Liver (tissue), 9 donors: ENCODE data around the gene KCTD2. TPM values are rescaled to one million over a fixed set of nuclear protein-coding genes. Genes with fewer than 3 reads are reported as not detected.

Experiments
- DNase-seq: peaks from one replicate; pipeline ENCODE4 v3.0.0-alpha.2; 2017; ENCODE audit warnings: low spot score
- H3K27ac ChIP-seq, 2 donors: one replicate each; pipeline ENCODE4 v1.7.0; 2013; ENCODE audit warnings: inconsistent platforms in 2 of 2, low read length in 2 of 2, control low read depth in 1 of 2, low read depth in 1 of 2, mild to moderate bottlenecking in 1 of 2
- H3K27me3 ChIP-seq, 4 donors: one replicate each; pipeline versions ENCODE4 v1.6.1 to v1.7.0; 2013; ENCODE audit warnings: low read length in 3 of 4, inconsistent platforms in 1 of 4, mild to moderate bottlenecking in 1 of 4, moderate library complexity in 1 of 4; ENCODE audit not compliant: control insufficient read depth in 4 of 4, insufficient read depth in 4 of 4
- H3K36me3 ChIP-seq, 4 donors: one replicate each; pipeline versions ENCODE4 v1.6.1 to v1.7.0; 2013; ENCODE audit warnings: low read length in 3 of 4, mild to moderate bottlenecking in 3 of 4, low read depth in 1 of 4, moderate library complexity in 1 of 4; ENCODE audit not compliant: control insufficient read depth in 4 of 4, insufficient read depth in 3 of 4
- H3K4me1 ChIP-seq, 4 donors: one replicate each; pipeline versions ENCODE4 v1.6.1 to v1.7.0; 2013; ENCODE audit warnings: low read length in 3 of 4, mild to moderate bottlenecking in 3 of 4, moderate library complexity in 1 of 4; ENCODE audit not compliant: control insufficient read depth in 4 of 4, insufficient read depth in 4 of 4
- H3K4me3 ChIP-seq, 3 donors: one replicate each; pipeline versions ENCODE4 v1.6.1 to v1.7.0; 2013; ENCODE audit warnings: low read length in 3 of 3, control low read depth in 1 of 3, low read depth in 1 of 3, mild to moderate bottlenecking in 1 of 3
- H3K9ac ChIP-seq, 2 donors: one replicate each; pipeline ENCODE4 v1.7.0; 2013; ENCODE audit warnings: low read length in 2 of 2, mild to moderate bottlenecking in 2 of 2, moderate library complexity in 2 of 2, control low read depth in 1 of 2, low read depth in 1 of 2
- H3K9me3 ChIP-seq, 4 donors: one replicate each; pipeline versions ENCODE4 v1.6.1 to v1.7.0; 2013; ENCODE audit warnings: low read length in 3 of 4; ENCODE audit not compliant: control insufficient read depth in 4 of 4
- EGR1 ChIP-seq, 2 donors: IDR thresholded peaks; 2 replicates each; pipeline ENCODE4 v1.6.1; 2016 to 2018; ENCODE audit warnings: antibody characterized with exemption in 2 of 2, low read depth in 2 of 2
- FOXA1 ChIP-seq: IDR thresholded peaks from 2 replicates; pipeline ENCODE4 v1.6.1; 2016; ENCODE audit warnings: antibody characterized with exemption
- FOXA2 ChIP-seq: IDR thresholded peaks from 2 replicates; pipeline ENCODE4 v1.6.1; 2016; ENCODE audit warnings: antibody characterized with exemption
- GABPA ChIP-seq, 2 donors: IDR thresholded peaks in 1 of 2; conservative IDR thresholded peaks in 1 of 2; 2 replicates each; pipeline ENCODE4 v1.6.1; 2016; ENCODE audit warnings: antibody characterized with exemption in 2 of 2, mild to moderate bottlenecking in 1 of 2, moderate library complexity in 1 of 2
- HNF4A ChIP-seq, 2 donors: conservative IDR thresholded peaks; 2 replicates each; pipeline ENCODE4 v1.6.1; 2016; ENCODE audit warnings: antibody characterized with exemption in 2 of 2, mild to moderate bottlenecking in 2 of 2
- HNF4G ChIP-seq: IDR thresholded peaks from 2 replicates; pipeline ENCODE4 v1.6.1; 2016; ENCODE audit warnings: antibody characterized with exemption
- JUND ChIP-seq, 2 donors: IDR thresholded peaks; 2 replicates each; pipeline ENCODE4 v1.6.1; 2016; ENCODE audit warnings: antibody characterized with exemption in 2 of 2
- NR2F2 ChIP-seq: IDR thresholded peaks from 2 replicates; pipeline ENCODE4 v1.6.1; 2016; ENCODE audit warnings: antibody characterized with exemption
- RAD21 ChIP-seq, 2 donors: IDR thresholded peaks; 2 replicates each; pipeline ENCODE4 v1.6.1; 2016; ENCODE audit warnings: antibody characterized with exemption in 2 of 2, mild to moderate bottlenecking in 2 of 2
- RXRA ChIP-seq, 2 donors: IDR thresholded peaks; 2 replicates each; pipeline ENCODE4 v1.6.1; 2017 to 2018; ENCODE audit warnings: antibody characterized with exemption in 2 of 2, mild to moderate bottlenecking in 1 of 2
- SP1 ChIP-seq: IDR thresholded peaks from 2 replicates; pipeline ENCODE4 v1.6.1; 2018; ENCODE audit warnings: antibody characterized with exemption, mild to moderate bottlenecking
- TAF1 ChIP-seq: conservative IDR thresholded peaks from 2 replicates; pipeline ENCODE4 v1.6.1; 2016; ENCODE audit warnings: antibody characterized with exemption, mild to moderate bottlenecking
- YY1 ChIP-seq: IDR thresholded peaks from 2 replicates; pipeline ENCODE4 v1.6.1; 2016; ENCODE audit warnings: antibody characterized with exemption, mild to moderate bottlenecking
- WGBS: extraction: QIAGEN DNeasy Blood & Tissue Kit; methylation state at CpG from one replicate; pipeline ENCODE4 v1.1.7; 2013; 5-methylcytosine and 5-hydroxymethylcytosine counted together
- polyA plus RNA-seq, 2 donors: library from polyadenylated mRNA; stranded (reverse) in 1 of 2; unstranded in 1 of 2; fragments of 200-250 nt in 1 of 2; fragments of >200 nt in 1 of 2; fragmentation: Nextera tagmentation in 1 of 2; extraction: Ambion mirVana in 1 of 2; gene quantifications; one replicate each; pipeline versions ENCODE4 v1.2.1 to v1.2.3, GENCODE V29; 2013 to 2015
- total RNA-seq, 2 donors: library from RNA; depleted of rRNA; stranded (reverse); fragments of >200 nt; gene quantifications; one replicate each; pipeline ENCODE4 v1.2.3, GENCODE V29; 2014
- TF ChIP-seq, protein P1 (sequence below): IDR thresholded peaks from 2 replicates; pipeline ENCODE4 v1.6.1; 2016; ENCODE audit warnings: antibody characterized with exemption
- TF ChIP-seq, protein P2 (sequence below): fragments of 150-350 bp; IDR thresholded peaks from 2 replicates; pipeline ENCODE4 v1.5.1; 2017; ENCODE audit warnings: improper control_type of control experiment, low read depth, low read length; ENCODE audit not compliant: missing input control
- TF ChIP-seq, protein P3 (sequence below): IDR thresholded peaks from 2 replicates; pipeline ENCODE4 v1.6.1; 2016; ENCODE audit warnings: antibody characterized with exemption, mild to moderate bottlenecking
- TF ChIP-seq, protein P4 (sequence below): IDR thresholded peaks from 2 replicates; pipeline ENCODE4 v1.6.1; 2016; ENCODE audit warnings: antibody characterized with exemption
- donor health status: healthy.
- donor health status: healthy.
- donor health status: healthy.
- donor health status: healthy.
- donor health status: healthy.

Gene KCTD2
- total and polyA plus RNA-seq, 4 donors, result 2.4 to 8.2 (median 6.4) TPM

DNA sequence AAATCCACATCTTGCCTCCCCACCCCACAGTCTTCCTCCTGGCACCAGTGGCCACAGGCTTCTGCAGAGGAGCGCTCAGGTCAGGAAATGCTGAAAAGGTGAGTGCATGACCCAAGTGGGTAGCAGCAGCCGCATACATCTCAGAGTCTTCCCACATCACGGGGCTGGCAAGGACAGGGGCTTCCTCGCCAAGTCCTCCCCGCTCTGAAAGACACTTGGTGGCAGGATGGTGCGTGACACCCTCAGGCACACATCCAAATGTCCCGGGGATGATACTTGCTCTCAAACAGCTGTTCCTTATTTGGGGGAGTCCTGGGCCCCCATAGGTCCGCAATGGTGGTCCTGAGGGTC, 32.0 kb downstream of the KCTD2 start:
- Histone ChIP-seq H3K27me3 (no peaks in the 10 kb centered on the region), H3K9me3 (no peaks in the 10 kb centered on the region), H3K4me1 (peaks cover 7 to 47% (median 38%) of the 10 kb centered on the region in 4 donors), H3K27ac (peak overlapping the region; percentile 90 to 92), H3K9ac (no peak overlapping the region), H3K4me3 (no peak overlapping the region), H3K36me3 (no peaks in the 10 kb centered on the region)
- no peak for DNase-seq
- no peak for TF ChIP-seq FOXA1
- no peak for TF ChIP-seq GABPA (IDR thresholded peaks at IDR 0.05 in 1 of 2, conservative IDR thresholded peaks at IDR 0.05 in 1 of 2)
- TF ChIP-seq TAF1, result no peak
- TF ChIP-seq HNF4G, result no peak
- TF ChIP-seq NR2F2, result no peak
- TF ChIP-seq YY1, result no peak
- TF ChIP-seq FOXA2, result no peak
- TF ChIP-seq JUND (IDR thresholded peaks at IDR 0.05), result no peak
- TF ChIP-seq SP1, result no peak
- WGBS, result 76% methylated on average over 8 of the region's 8 CpGs

DNA sequence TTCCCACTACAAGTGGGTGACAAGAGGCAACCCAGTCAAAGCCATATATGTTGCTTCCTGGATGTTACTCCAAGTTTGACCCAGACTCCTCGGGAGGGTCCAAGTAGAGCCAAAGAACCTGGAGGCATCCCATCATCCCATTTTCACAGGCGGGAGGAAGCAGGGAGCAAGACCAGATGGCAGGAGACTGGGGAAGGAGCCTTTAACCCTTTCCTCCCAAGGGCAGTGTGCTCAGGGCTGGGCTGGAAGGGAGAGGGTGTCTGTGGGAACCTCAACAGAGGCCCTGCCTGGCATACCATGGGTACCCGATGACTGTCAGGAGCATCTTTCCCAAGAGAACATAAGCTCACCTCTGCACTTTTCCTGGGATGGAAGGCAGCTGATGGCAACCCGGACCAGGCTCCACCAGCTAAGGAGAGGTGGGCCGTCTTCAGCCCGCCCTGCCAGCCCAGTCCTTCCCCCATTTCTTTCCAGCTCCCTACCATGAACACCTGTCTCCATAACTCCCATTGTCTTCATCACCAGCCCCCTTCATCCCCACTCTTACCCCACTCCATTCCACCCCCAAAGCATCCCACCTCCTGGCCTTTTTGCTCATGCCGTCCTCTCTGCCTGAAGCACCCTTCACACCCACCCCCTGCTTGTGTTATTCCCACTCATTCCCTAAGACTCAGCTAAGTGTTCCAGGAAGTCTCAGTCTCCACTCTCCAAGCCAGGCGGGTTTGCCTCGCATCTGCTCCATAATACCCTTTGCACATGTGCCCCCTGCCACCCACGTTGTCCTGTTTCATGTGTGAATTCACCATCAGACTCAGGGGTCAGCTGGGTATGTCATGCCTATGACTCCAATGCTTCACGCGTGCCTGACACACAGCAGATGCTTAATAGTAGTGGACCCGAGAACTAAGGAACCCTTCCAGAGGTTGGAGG, 34.9 kb downstream of the KCTD2 start:
- no peak for DNase-seq
- 91% methylated on average over 13 of the region's 13 CpGs for WGBS
- Histone ChIP-seq H3K36me3 (no peaks in the 10 kb centered on the region), H3K27ac (no peak overlapping the region), H3K9ac (no peak overlapping the region), H3K4me3 (no peak overlapping the region), H3K4me1 (peaks cover 12 to 59% (median 46%) of the 10 kb centered on the region in 4 donors), H3K9me3 (no peaks in the 10 kb centered on the region), H3K27me3 (no peaks in the 10 kb centered on the region)
- TF ChIP-seq JUND (IDR thresholded peaks at IDR 0.05) (no peak), HNF4A (conservative IDR thresholded peaks at IDR 0.05) (no peak), EGR1 (IDR thresholded peaks at IDR 0.05; ENCODE audit: low read depth in 2 of 2) (no peak), RXRA (IDR thresholded peaks at IDR 0.05) (no peak), NR2F2 (no peak), RAD21 (IDR thresholded peaks at IDR 0.05) (no peak), YY1 (no peak), SP1 (no peak), FOXA1 (no peak), GABPA (IDR thresholded peaks at IDR 0.05 in 1 of 2, conservative IDR thresholded peaks at IDR 0.05 in 1 of 2) (no peak)
- TF ChIP-seq, protein P1, sequence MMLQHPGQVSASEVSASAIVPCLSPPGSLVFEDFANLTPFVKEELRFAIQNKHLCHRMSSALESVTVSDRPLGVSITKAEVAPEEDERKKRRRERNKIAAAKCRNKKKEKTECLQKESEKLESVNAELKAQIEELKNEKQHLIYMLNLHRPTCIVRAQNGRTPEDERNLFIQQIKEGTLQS, result no peak
- TF ChIP-seq, protein P2, sequence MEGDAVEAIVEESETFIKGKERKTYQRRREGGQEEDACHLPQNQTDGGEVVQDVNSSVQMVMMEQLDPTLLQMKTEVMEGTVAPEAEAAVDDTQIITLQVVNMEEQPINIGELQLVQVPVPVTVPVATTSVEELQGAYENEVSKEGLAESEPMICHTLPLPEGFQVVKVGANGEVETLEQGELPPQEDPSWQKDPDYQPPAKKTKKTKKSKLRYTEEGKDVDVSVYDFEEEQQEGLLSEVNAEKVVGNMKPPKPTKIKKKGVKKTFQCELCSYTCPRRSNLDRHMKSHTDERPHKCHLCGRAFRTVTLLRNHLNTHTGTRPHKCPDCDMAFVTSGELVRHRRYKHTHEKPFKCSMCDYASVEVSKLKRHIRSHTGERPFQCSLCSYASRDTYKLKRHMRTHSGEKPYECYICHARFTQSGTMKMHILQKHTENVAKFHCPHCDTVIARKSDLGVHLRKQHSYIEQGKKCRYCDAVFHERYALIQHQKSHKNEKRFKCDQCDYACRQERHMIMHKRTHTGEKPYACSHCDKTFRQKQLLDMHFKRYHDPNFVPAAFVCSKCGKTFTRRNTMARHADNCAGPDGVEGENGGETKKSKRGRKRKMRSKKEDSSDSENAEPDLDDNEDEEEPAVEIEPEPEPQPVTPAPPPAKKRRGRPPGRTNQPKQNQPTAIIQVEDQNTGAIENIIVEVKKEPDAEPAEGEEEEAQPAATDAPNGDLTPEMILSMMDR, result no peak
- TF ChIP-seq, protein P3, sequence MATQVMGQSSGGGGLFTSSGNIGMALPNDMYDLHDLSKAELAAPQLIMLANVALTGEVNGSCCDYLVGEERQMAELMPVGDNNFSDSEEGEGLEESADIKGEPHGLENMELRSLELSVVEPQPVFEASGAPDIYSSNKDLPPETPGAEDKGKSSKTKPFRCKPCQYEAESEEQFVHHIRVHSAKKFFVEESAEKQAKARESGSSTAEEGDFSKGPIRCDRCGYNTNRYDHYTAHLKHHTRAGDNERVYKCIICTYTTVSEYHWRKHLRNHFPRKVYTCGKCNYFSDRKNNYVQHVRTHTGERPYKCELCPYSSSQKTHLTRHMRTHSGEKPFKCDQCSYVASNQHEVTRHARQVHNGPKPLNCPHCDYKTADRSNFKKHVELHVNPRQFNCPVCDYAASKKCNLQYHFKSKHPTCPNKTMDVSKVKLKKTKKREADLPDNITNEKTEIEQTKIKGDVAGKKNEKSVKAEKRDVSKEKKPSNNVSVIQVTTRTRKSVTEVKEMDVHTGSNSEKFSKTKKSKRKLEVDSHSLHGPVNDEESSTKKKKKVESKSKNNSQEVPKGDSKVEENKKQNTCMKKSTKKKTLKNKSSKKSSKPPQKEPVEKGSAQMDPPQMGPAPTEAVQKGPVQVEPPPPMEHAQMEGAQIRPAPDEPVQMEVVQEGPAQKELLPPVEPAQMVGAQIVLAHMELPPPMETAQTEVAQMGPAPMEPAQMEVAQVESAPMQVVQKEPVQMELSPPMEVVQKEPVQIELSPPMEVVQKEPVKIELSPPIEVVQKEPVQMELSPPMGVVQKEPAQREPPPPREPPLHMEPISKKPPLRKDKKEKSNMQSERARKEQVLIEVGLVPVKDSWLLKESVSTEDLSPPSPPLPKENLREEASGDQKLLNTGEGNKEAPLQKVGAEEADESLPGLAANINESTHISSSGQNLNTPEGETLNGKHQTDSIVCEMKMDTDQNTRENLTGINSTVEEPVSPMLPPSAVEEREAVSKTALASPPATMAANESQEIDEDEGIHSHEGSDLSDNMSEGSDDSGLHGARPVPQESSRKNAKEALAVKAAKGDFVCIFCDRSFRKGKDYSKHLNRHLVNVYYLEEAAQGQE, result no peak
- TF ChIP-seq, protein P4, sequence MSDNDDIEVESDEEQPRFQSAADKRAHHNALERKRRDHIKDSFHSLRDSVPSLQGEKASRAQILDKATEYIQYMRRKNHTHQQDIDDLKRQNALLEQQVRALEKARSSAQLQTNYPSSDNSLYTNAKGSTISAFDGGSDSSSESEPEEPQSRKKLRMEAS, result no peak
